Mesendoderm (in vitro differentiated cells): ENCODE results near the gene PTMA.

ENCODE experiments used
- DNase-seq: peaks from one replicate; pipeline ENCODE4 v3.0.0; 2013
- H2AK5ac ChIP-seq: 2 replicates; pipeline ENCODE4 v1.6.1; 2013; ENCODE audit warnings: low read length, inconsistent platforms
- H2BK120ac ChIP-seq: 2 replicates; pipeline ENCODE4 v1.6.1; 2013; ENCODE audit warnings: low read depth, mild to moderate bottlenecking, low read length, moderate library complexity, mixed read lengths
- H2BK15ac ChIP-seq: replicated peaks from 2 replicates; pipeline ENCODE4 v1.6.1; 2013; ENCODE audit warnings: low read depth, mild to moderate bottlenecking, moderate library complexity
- H2BK5ac ChIP-seq: 2 replicates; pipeline ENCODE4 v1.6.1; 2013; ENCODE audit warnings: low read length, inconsistent platforms
- H3K18ac ChIP-seq: 2 replicates; pipeline ENCODE4 v1.6.1; 2013; ENCODE audit warnings: mild to moderate bottlenecking, low read length, mixed read lengths
- H3K23ac ChIP-seq: one replicate; pipeline ENCODE4 v1.6.1; 2013; ENCODE audit warnings: low read length
- H3K27ac ChIP-seq: 2 replicates; pipeline ENCODE4 v1.5.1; 2013; ENCODE audit warnings: low read depth, mild to moderate bottlenecking, inconsistent platforms, low read length, moderate library complexity
- H3K27me3 ChIP-seq: 2 replicates; pipeline ENCODE4 v1.6.1; 2013; ENCODE audit warnings: low read length, control low read depth, mild to moderate bottlenecking, inconsistent platforms; ENCODE audit not compliant: insufficient read depth, poor library complexity
- H3K36me3 ChIP-seq: 2 replicates; pipeline ENCODE4 v1.6.1; 2013; ENCODE audit warnings: low read length, inconsistent platforms; ENCODE audit not compliant: control insufficient read depth, insufficient read depth
- H3K4ac ChIP-seq: one replicate; pipeline ENCODE4 v1.6.1; 2013; ENCODE audit warnings: low read depth, mild to moderate bottlenecking, low read length, moderate library complexity
- H3K4me1 ChIP-seq: 2 replicates; pipeline ENCODE4 v1.6.1; 2013; ENCODE audit warnings: low read depth, low read length, inconsistent platforms; ENCODE audit not compliant: control insufficient read depth
- H3K4me2 ChIP-seq: 2 replicates; pipeline ENCODE4 v1.6.1; 2013; ENCODE audit warnings: low read length
- H3K4me3 ChIP-seq: 2 replicates; pipeline ENCODE4 v1.5.1; 2013; ENCODE audit warnings: mild to moderate bottlenecking, low read length
- H3K56ac ChIP-seq: one replicate; pipeline ENCODE4 v1.6.1; 2013; ENCODE audit warnings: low read length
- H3K79me1 ChIP-seq: 2 replicates; pipeline ENCODE4 v1.6.1; 2013; ENCODE audit warnings: low read length, inconsistent platforms
- H3K79me2 ChIP-seq: 2 replicates; pipeline ENCODE4 v1.6.1; 2013; ENCODE audit warnings: mild to moderate bottlenecking, low read length; ENCODE audit not compliant: control insufficient read depth, insufficient read depth
- H3K9ac ChIP-seq: 2 replicates; pipeline ENCODE4 v1.6.1; 2013; ENCODE audit warnings: low read length, inconsistent platforms
- H4K5ac ChIP-seq: one replicate; pipeline ENCODE4 v1.6.1; 2013; ENCODE audit warnings: low read length
- H4K8ac ChIP-seq: one replicate; pipeline ENCODE4 v1.6.1; 2013; ENCODE audit warnings: low read depth, mild to moderate bottlenecking, control low read depth, low read length, moderate library complexity
- WGBS: extraction: QIAGEN DNeasy Blood & Tissue Kit; methylation state at CpG from one replicate; pipeline ENCODE4 v1.1.7; 2013; ENCODE audit warnings: low lambda C conversion rate, missing lambda C conversion rate; ENCODE audit not compliant: insufficient coverage; ENCODE audit errors: extremely low coverage; 5-methylcytosine and 5-hydroxymethylcytosine counted together

The PTMA gene

GRCh38 chr2:231684314-231685223 lies 23.8 kb upstream of the PTMA start:
- Histone ChIP-seq H3K23ac (no peak overlapping the region), H3K27ac (no peak overlapping the region), H2AK5ac (no peak overlapping the region), H3K4me3 (no peak overlapping the region), H3K9ac (no peak overlapping the region), H2BK15ac (no peak overlapping the region), H3K18ac (no peak overlapping the region), H3K36me3 (no peaks in the 10 kb centered on the region), H3K4me2 (no peak overlapping the region), H3K27me3 (no peaks in the 10 kb centered on the region), H3K79me2 (no peaks in the 10 kb centered on the region), H4K8ac (no peak overlapping the region), H3K56ac (peak overlapping the region; percentile 75), H3K4me1 (peaks cover 9% of the 10 kb centered on the region), H2BK120ac (no peak overlapping the region), H4K5ac (no peak overlapping the region), H3K79me1 (no peaks in the 10 kb centered on the region), H2BK5ac (no peak overlapping the region), H3K4ac (no peak overlapping the region)
- WGBS, result no CpG with 5 or more reads among the region's 22 CpGs
- no peak for DNase-seq

DNA sequence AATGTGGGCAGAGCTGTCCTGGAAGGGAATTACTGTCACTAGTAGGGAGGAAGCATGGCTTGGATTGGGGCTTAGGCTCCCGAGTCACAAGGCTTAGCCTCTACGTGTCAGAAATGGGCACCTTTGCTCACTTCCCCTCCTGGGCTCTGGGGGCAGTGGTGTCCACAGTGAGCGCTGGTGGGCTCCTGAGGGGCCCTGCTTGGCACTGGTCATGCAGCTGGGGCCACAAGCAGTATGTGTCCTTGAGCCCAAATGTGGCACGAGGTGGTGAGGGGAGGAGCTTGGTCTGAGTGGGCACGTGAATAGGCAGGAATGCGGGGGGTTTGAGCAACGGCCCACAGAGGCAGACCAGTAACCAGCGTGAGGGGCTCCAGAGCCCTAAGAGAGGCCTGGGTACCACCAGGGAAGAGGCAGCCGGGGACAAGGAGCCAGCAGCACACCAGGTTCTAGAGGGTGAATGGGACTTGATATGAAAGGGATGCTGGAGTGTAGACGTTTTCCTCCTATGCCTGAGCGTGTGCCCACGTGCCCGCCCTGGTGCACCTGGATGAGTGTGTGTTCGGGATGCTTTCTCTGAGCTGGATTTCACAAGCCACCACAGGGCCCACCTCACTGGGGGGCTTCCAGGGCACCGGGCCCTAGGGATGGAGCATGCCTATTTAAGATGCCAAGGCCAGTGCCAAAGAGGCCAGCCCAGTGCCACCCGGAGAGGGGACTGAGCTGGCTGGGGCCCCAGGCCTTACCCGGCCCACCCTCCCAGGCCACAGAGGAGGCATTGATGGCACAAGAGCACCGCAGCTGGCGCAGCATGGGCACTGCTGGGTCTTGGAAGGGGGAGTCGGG lies 22.8 kb upstream of the PTMA start:
- Histone ChIP-seq H3K79me2 (no peaks in the 10 kb centered on the region), H2BK5ac (no peak overlapping the region), H3K4me2 (no peak overlapping the region), H4K8ac (no peak overlapping the region), H2BK15ac (no peak overlapping the region), H3K18ac (no peak overlapping the region), H3K56ac (peak overlapping the region; percentile 75), H3K27me3 (no peaks in the 10 kb centered on the region), H3K4me3 (no peak overlapping the region), H2BK120ac (no peak overlapping the region), H4K5ac (no peak overlapping the region), H3K4ac (no peak overlapping the region), H3K79me1 (no peaks in the 10 kb centered on the region), H2AK5ac (peak overlapping the region; percentile 92), H3K27ac (no peak overlapping the region), H3K36me3 (no peaks in the 10 kb centered on the region), H3K9ac (no peak overlapping the region), H3K23ac (no peak overlapping the region), H3K4me1 (peaks cover 9% of the 10 kb centered on the region)
- DNase-seq, result peak; percentile 65
- WGBS, result no CpG with 5 or more reads among the region's 20 CpGs

DNA sequence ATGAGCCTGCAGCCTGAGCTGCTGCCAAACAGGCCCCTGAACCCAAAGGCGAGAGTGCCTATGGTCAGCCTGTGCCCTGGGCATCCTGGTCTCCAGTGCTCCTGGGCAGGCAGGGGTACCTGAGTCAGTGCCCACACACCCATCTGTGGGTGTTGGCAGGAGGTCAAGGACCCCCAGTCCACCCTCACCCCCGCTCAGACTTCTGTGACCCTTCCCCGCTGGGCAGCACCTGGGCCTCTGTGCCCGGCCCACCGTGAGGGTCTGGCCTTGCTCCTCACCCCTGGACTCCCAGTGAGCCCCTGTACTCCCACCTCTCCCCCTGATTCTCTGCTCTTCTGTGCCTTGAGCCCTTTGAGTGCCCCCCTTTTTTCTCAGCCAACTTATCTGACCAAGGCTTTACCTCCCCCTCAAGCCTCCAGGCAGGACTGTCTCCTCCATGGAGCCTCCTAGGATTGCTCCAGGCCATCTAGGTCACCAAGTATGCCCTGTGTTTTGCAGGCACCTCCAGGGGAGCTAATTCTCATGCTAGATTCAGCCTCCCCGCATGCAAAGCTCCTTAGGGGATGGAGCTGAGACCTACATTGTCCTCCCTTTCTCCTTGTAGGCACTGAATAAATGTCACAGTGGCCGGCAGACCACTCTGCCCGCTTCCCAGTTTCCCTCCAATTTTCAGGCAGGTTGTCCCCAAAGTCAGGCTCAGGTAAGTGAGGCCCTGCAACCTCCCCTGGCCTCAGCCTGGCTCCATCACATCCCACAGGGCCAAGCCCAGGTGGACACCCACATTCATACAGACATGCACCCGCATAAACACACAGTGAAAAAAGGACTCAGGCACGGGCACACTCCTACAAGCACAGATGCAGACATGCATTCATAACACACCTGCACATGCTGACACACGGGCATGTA lies 21.9 kb upstream of the PTMA start:
- peak overlapping the region; percentile 42 for H3K56ac ChIP-seq
- no peak overlapping the region for H3K4ac ChIP-seq
- no peak overlapping the region for H2AK5ac ChIP-seq
- H3K4me2 ChIP-seq, result no peak overlapping the region
- no peak for DNase-seq
- H2BK120ac ChIP-seq, result no peak overlapping the region
- WGBS, result no CpG with 5 or more reads among the region's 11 CpGs
- H3K18ac ChIP-seq, result no peak overlapping the region
- no peak overlapping the region for H2BK5ac ChIP-seq
- H3K36me3 ChIP-seq, result no peaks in the 10 kb centered on the region
- no peaks in the 10 kb centered on the region for H3K27me3 ChIP-seq
- H4K5ac ChIP-seq, result no peak overlapping the region
- peak overlapping the region; percentile 67 for H3K23ac ChIP-seq
- no peak overlapping the region for H2BK15ac ChIP-seq
- H3K9ac ChIP-seq, result peak overlapping the region; percentile 57
- H3K27ac ChIP-seq, result no peak overlapping the region
- H3K79me1 ChIP-seq, result no peaks in the 10 kb centered on the region
- H4K8ac ChIP-seq, result no peak overlapping the region
- H3K4me3 ChIP-seq, result no peak overlapping the region
- no peaks in the 10 kb centered on the region for H3K79me2 ChIP-seq
- peaks cover 9% of the 10 kb centered on the region for H3K4me1 ChIP-seq

- peak overlapping the region; percentile 94 for H3K56ac ChIP-seq
- H2BK120ac ChIP-seq, result no peak overlapping the region
- WGBS, result no CpG with 5 or more reads among the region's 14 CpGs
- H2AK5ac ChIP-seq, result peak overlapping the region; percentile 98
- no peaks in the 10 kb centered on the region for H3K36me3 ChIP-seq
- no peak overlapping the region for H4K8ac ChIP-seq
- peak overlapping the region; percentile 38 for H3K4me3 ChIP-seq
- no peak overlapping the region for H2BK15ac ChIP-seq
- H3K79me2 ChIP-seq, result no peaks in the 10 kb centered on the region
- H2BK5ac ChIP-seq, result no peak overlapping the region
- H3K4me2 ChIP-seq, result peak overlapping the region; percentile 70
- no peaks in the 10 kb centered on the region for H3K79me1 ChIP-seq
- H3K4ac ChIP-seq, result peak overlapping the region; percentile 87
- H3K9ac ChIP-seq, result peak overlapping the region; percentile 91
- no peaks in the 10 kb centered on the region for H3K27me3 ChIP-seq
- DNase-seq, result peak; percentile 94
- H3K23ac ChIP-seq, result peak overlapping the region; percentile 67
- H3K4me1 ChIP-seq, result peaks cover 6% of the 10 kb centered on the region
- no peak overlapping the region for H4K5ac ChIP-seq
- no peak overlapping the region for H3K18ac ChIP-seq
- no peak overlapping the region for H3K27ac ChIP-seq
These were observed 21.0 kb upstream of the PTMA start for GRCh38 chr2:231687133-231687852.

DNA sequence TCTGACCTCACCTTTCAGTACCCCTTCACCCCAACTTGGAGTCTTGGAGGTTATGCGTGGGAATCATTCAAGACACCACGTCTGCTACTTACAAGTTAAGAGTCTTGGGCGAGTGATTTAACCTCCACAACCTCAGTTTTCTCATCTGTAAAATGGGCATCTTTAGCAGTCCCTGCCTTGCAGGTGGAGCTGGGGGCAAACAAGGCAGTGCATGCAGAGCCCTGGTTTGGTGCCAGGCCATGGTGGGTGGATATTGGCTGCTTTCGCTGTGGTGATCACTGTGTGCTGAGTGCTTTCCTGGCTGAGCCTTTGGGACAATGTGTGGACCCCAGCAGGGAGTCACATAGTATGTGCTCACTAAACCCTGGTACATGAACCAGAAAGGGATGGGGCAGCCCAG lies 20.4 kb upstream of the PTMA start:
- H3K27me3 ChIP-seq, result no peaks in the 10 kb centered on the region
- H2AK5ac ChIP-seq, result peak overlapping the region; percentile 98
- no peak overlapping the region for H3K9ac ChIP-seq
- no peaks in the 10 kb centered on the region for H3K79me1 ChIP-seq
- H3K56ac ChIP-seq, result peak overlapping the region; percentile 94
- no peak overlapping the region for H3K4me3 ChIP-seq
- no CpG with 5 or more reads among the region's 4 CpGs for WGBS
- H3K23ac ChIP-seq, result no peak overlapping the region
- no peak overlapping the region for H4K8ac ChIP-seq
- no peak overlapping the region for H2BK120ac ChIP-seq
- DNase-seq, result no peak
- H3K4ac ChIP-seq, result peak overlapping the region; percentile 87
- no peak overlapping the region for H2BK5ac ChIP-seq
- no peaks in the 10 kb centered on the region for H3K79me2 ChIP-seq
- H3K27ac ChIP-seq, result no peak overlapping the region
- peaks cover 6% of the 10 kb centered on the region for H3K4me1 ChIP-seq
- no peak overlapping the region for H4K5ac ChIP-seq
- no peak overlapping the region for H2BK15ac ChIP-seq
- H3K36me3 ChIP-seq, result no peaks in the 10 kb centered on the region
- H3K4me2 ChIP-seq, result no peak overlapping the region
- H3K18ac ChIP-seq, result no peak overlapping the region
